ENCODE measurements around the gene BTBD9. TPM values are rescaled to one million over a fixed set of nuclear protein-coding genes. Genes with fewer than 3 reads are reported as not detected.

The BTBD9 gene
- total RNA-seq, 1 donor from 2014 or later: 10.3 TPM

GRCh38 chr6:38244869-38245268 is 394.9 kb downstream of the BTBD9 start:
- Mint-ChIP-seq H3K27me3 (ENCODE audit: unreplicated experiment) (no peaks in the 10 kb centered on the region), H3K36me3 (ENCODE audit: low read depth, unreplicated experiment) (no peaks in the 10 kb centered on the region), H3K4me1 (ENCODE audit: unreplicated experiment) (peaks cover 12% of the 10 kb centered on the region), H3K9me3 (ENCODE audit: unreplicated experiment) (no peaks in the 10 kb centered on the region), H3K4me3 (ENCODE audit: unreplicated experiment) (no peak overlapping the region), H3K27ac (ENCODE audit: unreplicated experiment) (no peak overlapping the region)
- TF ChIP-seq, protein P1, sequence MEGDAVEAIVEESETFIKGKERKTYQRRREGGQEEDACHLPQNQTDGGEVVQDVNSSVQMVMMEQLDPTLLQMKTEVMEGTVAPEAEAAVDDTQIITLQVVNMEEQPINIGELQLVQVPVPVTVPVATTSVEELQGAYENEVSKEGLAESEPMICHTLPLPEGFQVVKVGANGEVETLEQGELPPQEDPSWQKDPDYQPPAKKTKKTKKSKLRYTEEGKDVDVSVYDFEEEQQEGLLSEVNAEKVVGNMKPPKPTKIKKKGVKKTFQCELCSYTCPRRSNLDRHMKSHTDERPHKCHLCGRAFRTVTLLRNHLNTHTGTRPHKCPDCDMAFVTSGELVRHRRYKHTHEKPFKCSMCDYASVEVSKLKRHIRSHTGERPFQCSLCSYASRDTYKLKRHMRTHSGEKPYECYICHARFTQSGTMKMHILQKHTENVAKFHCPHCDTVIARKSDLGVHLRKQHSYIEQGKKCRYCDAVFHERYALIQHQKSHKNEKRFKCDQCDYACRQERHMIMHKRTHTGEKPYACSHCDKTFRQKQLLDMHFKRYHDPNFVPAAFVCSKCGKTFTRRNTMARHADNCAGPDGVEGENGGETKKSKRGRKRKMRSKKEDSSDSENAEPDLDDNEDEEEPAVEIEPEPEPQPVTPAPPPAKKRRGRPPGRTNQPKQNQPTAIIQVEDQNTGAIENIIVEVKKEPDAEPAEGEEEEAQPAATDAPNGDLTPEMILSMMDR (IDR thresholded peaks at IDR 0.05; ENCODE audit: unreplicated experiment): no peak
- DNase-seq (ENCODE audit: low spot score): no peak

DNA sequence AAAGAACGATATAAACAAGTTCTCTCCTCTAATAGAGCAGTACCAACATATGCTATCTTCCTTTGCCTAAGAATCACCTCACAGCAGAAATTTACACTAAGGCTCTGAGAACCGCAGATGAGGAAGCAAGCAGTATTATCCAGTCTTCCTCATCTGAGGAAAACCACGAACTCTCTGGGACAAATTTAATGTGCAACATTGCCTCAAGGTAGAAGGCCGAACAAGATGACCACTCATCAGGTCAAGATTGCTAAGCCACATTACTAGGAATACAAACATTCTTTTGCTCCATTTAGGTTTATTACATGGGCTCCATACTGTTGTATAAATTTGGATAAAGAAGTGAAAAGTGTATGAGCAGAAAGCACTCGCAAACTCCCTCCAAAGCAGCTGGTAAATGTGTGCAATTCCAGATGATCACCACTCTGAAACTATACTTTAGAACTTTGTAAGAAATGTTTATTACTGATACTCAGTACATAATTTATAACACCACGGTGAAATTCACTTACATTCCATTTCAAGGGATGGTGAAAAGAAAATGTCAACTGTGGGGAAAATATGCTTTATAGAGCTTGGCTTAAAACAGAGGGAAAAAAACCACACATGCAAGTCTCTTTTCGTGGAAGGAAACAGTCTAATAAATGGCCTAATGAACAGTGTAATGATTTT is 398.4 kb downstream of the BTBD9 start:
- DNase-seq (ENCODE audit: low spot score): no peak
- H3K27me3 Mint-ChIP-seq (ENCODE audit: unreplicated experiment): no peaks in the 10 kb centered on the region
- no peak overlapping the region for H3K27ac Mint-ChIP-seq (ENCODE audit: unreplicated experiment)
- H3K4me3 Mint-ChIP-seq (ENCODE audit: unreplicated experiment): no peak overlapping the region
- H3K9me3 Mint-ChIP-seq (ENCODE audit: unreplicated experiment): no peaks in the 10 kb centered on the region
- peaks cover 18% of the 10 kb centered on the region for H3K4me1 Mint-ChIP-seq (ENCODE audit: unreplicated experiment)
- H3K36me3 Mint-ChIP-seq (ENCODE audit: low read depth, unreplicated experiment): no peaks in the 10 kb centered on the region
- TF ChIP-seq, protein P1 (IDR thresholded peaks at IDR 0.05; ENCODE audit: unreplicated experiment): no peak

DNA sequence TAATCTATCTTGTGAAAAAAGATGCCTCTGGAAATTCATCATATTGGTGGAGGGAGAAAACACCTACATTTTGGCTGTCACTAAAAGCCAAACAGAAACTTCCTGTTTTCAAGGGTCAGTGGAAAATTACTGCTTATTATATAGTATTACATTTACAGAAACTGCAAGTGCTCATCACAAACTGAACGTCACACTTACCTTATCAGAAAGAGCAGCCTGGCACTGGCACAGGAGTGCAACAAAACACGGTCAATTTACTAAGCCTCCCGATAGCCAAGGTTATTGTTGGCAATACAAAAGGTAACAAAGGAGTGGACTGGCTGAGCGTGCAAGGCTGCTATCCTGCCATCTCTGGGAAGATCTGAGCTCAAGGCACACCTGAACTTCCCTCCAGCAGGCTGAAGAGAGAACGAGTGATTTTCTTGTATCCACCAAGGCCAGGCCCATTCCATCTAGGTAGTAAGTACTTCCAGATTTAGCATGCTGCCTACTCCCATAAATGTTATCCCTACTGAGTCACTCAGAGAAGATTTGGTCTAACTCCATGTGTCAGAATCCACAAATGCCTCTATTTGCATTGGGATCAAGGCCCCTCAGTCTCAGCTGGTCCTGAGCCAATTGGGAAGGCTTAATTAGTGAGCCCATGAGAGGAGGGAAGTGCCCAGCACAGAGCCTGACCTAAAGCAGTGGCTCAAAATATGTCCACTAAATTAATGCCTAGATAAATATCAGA is 399.8 kb downstream of the BTBD9 start:
- peaks cover 20% of the 10 kb centered on the region for H3K4me1 Mint-ChIP-seq (ENCODE audit: unreplicated experiment)
- TF ChIP-seq, protein P1 (IDR thresholded peaks at IDR 0.05; ENCODE audit: unreplicated experiment): no peak
- no peak overlapping the region for H3K4me3 Mint-ChIP-seq (ENCODE audit: unreplicated experiment)
- H3K27me3 Mint-ChIP-seq (ENCODE audit: unreplicated experiment): peaks cover 3% of the 10 kb centered on the region
- H3K27ac Mint-ChIP-seq (ENCODE audit: unreplicated experiment): no peak overlapping the region
- H3K9me3 Mint-ChIP-seq (ENCODE audit: unreplicated experiment): no peaks in the 10 kb centered on the region
- H3K36me3 Mint-ChIP-seq (ENCODE audit: low read depth, unreplicated experiment): no peaks in the 10 kb centered on the region
- DNase-seq (ENCODE audit: low spot score): no peak

GRCh38 chr6:38236631-38237030 is 403.1 kb downstream of the BTBD9 start:
- no peaks in the 10 kb centered on the region for H3K9me3 Mint-ChIP-seq (ENCODE audit: unreplicated experiment)
- H3K36me3 Mint-ChIP-seq (ENCODE audit: low read depth, unreplicated experiment): no peaks in the 10 kb centered on the region
- H3K4me1 Mint-ChIP-seq (ENCODE audit: unreplicated experiment): peaks cover 34% of the 10 kb centered on the region
- TF ChIP-seq, protein P1 (IDR thresholded peaks at IDR 0.05; ENCODE audit: unreplicated experiment): no peak
- H3K27me3 Mint-ChIP-seq (ENCODE audit: unreplicated experiment): peaks cover 3% of the 10 kb centered on the region
- H3K4me3 Mint-ChIP-seq (ENCODE audit: unreplicated experiment): no peak overlapping the region
- no peak for DNase-seq (ENCODE audit: low spot score)
- H3K27ac Mint-ChIP-seq (ENCODE audit: unreplicated experiment): no peak overlapping the region

Data from endothelial cell (in vitro differentiated cells).